Measurements from ENCODE around the gene CA10.

Gene CA10

GRCh38 chr17:51595826-51596398 is 562.6 kb downstream of the CA10 start:
- DNase-seq (ENCODE audit: low read depth), result no peak

GRCh38 chr17:51590071-51590656 is 568.4 kb downstream of the CA10 start:
- no peak for DNase-seq (ENCODE audit: low read depth)

- DNase-seq (ENCODE audit: low read depth), result no peak
These were observed 570.5 kb downstream of the CA10 start for GRCh38 chr17:51588063-51588462.

- no peak for DNase-seq (ENCODE audit: low read depth)
These were observed 571.0 kb downstream of the CA10 start for GRCh38 chr17:51587516-51587915.

GRCh38 chr17:51585514-51586104 is 572.9 kb downstream of the CA10 start:
- no peak for DNase-seq (ENCODE audit: low read depth)

GRCh38 chr17:51580869-51581268 is 577.6 kb downstream of the CA10 start:
- DNase-seq (ENCODE audit: low read depth), result no peak

Data from activated gamma-delta T cell treated with anti-CD3 and anti-CD28 coated beads, Interleukin-2, amount 50 U/mL, for 16 hours (primary cell).